HG02973 (cell line): ENCODE results near the gene ME3.
A peak's percentile ranks its signal among the peaks of the same experiment; 100 is the strongest.
"Not testable (repeated sequence)": the region's sequence is repeated elsewhere in the genome, so short reads cannot be mapped to it uniquely, and the experiment has no call there.

Experiments used
- ATAC-seq: cut with Tn5 transposase; IDR thresholded peaks from one replicate; pipeline ENCODE4 v1.9.1; 2021; ENCODE audit warnings: moderate library complexity; ENCODE audit not compliant: unreplicated experiment

The ME3 gene

DNA sequence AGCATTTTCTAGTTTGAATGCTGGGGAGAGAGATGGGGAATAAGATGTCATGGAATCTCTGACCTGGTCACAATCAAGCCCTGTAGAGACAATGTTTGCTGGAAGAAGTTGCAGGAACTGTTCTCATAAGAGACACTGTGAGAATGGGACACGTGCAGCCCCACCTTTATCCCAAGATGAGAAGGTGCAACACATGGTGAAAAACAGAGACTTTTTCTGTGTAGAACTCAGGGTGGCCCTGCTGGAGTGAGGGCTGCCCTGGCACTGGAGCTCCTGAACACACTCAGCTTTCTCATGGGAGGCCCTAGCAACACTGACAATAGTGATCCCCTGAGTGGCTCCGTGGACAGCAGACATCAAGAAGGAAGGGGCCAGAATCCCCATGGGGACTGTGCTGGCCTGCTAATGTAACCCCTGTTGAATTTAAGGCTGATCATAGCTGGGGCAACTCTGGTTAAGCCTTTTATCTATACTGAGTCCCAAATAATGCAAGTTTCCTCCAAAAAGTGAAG, 106.6 kb downstream of the ME3 start:
- no peak for ATAC-seq

GRCh38 chr11:86565388-86565787, 107.0 kb downstream of the ME3 start:
- no peak for ATAC-seq

GRCh38 chr11:86562842-86563241, 109.6 kb downstream of the ME3 start:
- not testable (repeated sequence) for ATAC-seq

GRCh38 chr11:86559311-86559945, 113.0 kb downstream of the ME3 start:
- ATAC-seq = no peak

DNA sequence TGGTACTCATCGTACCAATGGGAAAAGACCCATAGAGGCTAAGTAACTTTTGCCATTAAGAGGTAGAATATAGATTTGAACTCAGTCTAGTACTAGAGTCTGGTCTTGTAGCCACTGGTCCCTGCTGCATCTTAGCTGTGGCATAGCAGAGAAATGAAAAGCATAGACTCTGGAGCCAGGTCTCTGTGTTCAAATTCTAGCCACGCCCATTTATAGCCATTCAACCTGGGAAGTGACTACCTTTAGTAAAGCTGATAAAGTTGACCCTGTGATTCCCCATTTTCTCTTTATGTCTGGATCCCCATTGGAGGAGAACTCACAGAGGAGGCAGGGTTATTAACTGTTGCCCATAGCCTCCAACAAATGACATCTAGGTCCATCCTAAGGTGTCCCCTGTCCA, 113.6 kb downstream of the ME3 start:
- ATAC-seq = no peak

GRCh38 chr11:86558207-86558606, 114.2 kb downstream of the ME3 start:
- ATAC-seq = no peak

GRCh38 chr11:86555866-86556265, 116.5 kb downstream of the ME3 start:
- ATAC-seq = no peak

DNA sequence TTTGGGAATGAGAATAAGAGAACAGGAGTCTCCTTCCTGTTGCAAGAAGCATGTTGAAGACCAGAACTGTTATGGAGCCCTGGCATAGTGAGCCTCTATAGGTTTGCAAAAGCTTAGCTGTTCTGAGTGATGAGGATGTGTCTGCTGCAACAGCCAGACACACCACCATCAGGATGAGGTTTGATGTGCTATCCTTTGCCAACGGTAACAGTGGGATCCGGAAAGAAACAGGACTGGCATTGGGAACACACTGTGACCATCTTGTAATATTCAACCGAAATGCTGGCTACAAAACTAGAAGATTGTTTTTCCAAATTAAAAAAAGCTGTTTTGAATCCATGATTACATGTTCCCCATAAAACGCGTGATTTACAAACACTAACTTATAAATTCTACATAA, 117.0 kb downstream of the ME3 start:
- no peak for ATAC-seq

- no peak for ATAC-seq
These were observed 119.2 kb downstream of the ME3 start for GRCh38 chr11:86553265-86553664.

- ATAC-seq = peak; percentile 60
These were observed 120.9 kb downstream of the ME3 start for GRCh38 chr11:86551288-86552092.

DNA sequence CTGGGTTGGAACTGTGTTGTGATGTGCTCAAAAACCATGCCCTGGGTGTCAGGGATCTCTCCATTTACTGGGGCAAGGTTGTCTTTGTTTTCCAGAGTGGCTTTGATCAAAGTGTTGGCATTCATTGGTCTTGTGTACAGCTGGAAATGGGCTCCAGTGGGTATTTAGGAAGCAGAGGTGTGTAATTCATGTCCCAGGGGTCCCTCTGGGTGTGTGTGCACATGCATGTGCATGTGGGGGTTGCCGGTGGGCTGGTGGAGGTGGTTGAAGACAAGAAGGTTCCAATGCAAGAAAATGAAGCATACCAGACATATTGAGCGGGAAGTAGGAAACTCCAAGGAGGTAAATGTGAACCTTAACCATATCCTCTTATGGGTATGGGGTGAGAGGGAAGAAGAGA, 121.7 kb downstream of the ME3 start:
- no peak for ATAC-seq

DNA sequence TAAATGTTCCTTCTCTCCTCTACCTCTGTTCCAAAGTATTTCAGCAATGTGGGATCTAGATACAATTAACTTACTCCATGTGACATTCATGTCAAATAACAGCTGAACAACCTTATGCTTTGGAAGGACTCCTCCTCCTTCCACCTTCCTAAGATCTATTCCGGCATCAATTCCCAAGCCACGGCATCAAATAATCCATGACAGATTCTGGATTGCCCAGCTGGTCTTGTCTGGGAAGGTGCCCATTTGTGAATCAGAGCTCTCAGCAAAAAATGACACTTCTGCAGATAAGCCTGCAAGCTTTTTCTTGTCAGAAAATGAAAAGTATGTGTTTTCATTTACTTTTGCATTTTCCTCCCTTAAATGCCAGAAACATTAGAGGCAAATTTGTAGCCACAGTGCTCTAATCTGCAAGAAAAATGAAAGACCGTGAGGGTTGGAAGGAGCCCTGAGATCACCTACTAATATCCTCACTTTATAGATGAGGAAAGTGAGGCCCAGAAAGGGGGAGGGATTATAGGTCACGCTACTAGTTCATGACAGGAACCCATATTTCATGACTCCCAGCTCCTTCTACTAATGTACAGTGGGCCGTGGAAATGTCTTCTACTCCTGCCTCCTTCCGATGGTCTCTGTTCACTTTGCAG, 124.0 kb downstream of the ME3 start:
- ATAC-seq = no peak

- ATAC-seq = no peak
These were observed 124.7 kb downstream of the ME3 start for GRCh38 chr11:86547727-86548126.

- not testable (repeated sequence) for ATAC-seq
These were observed 131.1 kb downstream of the ME3 start for GRCh38 chr11:86541299-86541698.

DNA sequence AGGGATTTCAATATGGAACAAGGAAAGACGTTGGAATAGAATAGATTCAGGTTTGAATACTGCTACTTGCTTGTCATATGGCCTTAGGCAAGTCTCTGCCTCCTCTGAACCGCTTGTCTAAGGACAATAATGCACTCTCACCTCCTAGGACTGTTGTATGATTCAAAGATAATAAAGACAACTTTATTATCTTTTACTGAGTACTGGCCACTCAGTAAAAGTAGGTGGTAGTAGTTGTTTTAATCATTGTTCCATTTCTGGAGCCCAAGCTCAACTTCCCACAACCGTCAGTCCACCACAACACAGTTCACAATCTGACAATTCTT, 134.2 kb downstream of the ME3 start:
- ATAC-seq = no peak

GRCh38 chr11:86537541-86538222, 134.7 kb downstream of the ME3 start:
- no peak for ATAC-seq

DNA sequence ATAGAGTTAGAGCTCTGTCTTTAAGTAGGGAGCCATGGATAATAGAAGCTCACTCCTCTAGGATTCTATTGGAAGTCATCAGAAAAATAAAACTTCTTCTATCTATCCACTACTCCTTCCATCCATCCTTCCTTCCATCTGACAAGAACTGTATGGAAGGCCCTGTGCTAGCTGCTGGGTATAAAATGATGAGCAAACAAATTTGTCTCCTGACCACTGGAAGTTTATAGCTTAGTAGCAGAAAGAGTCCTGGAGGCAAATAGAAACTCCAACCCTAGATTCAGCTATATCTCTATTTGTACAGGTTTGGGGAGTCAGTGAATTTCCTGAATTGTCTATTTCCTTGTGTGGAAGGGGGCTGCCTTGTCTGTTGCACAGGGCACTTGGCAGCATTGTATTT, 136.6 kb downstream of the ME3 start:
- ATAC-seq = no peak

- no peak for ATAC-seq
These were observed 147.6 kb downstream of the ME3 start for GRCh38 chr11:86524620-86525352.

DNA sequence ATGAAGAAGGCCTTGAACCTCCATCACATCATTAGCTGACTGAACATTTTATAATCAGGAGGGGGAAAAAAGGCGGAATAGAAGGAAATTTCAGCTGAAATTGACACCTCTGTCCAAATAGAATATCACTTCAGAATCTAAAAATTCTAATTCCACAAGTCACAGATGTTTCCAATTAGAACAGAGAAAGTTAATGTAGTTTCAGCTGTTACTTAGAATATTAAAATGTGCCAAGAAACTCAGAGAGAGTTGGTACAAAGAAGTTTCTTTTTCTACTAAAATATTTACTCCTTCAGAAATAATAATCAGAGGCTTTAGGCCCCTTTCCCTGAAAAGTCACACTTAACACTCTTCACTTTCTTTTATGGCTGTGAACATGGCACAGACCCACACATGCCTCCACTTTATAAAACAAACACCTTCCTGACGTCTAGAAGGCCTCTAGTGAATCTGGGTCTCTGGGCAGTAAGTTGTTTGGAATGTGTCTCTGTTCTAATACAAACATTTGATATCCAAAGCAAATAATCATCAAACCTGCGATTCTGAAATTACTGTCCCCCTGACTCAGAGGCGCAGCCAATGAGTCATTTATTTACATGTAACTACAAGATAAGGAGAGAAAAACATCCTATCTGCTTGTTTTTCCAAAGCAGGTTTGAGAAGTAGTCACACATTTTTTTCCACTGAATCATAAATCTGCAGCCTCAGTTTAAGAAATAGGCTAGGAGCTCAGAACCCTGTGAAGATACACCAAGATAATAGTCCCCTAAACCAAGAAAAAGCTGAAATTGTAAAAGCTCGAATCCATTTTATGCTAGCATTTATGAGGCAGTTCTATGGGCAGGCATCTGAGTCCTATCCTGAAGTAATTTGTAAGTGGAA, 148.4 kb downstream of the ME3 start:
- no peak for ATAC-seq

GRCh38 chr11:86522512-86522911, 149.9 kb downstream of the ME3 start:
- ATAC-seq = not testable (repeated sequence)
